Subcutaneous adipose tissue (tissue), 4 donors: ENCODE data around the gene ZNF407. TPM values are rescaled to one million over a fixed set of nuclear protein-coding genes. Genes with fewer than 3 reads are reported as not detected.

Experiments
- CTCF ChIP-seq: fragments of 450-650 bp; IDR thresholded peaks from one replicate; pipeline ENCODE4 v1.5.1; 2016; ENCODE audit warnings: low read depth, mild to moderate bottlenecking, control low read depth, antibody characterized with exemption, moderate library complexity
- total RNA-seq, 4 donors: library from RNA; depleted of rRNA; stranded (reverse); fragments of >200 nt; gene quantifications; one replicate each; pipeline ENCODE4 v1.1.0, GENCODE V29; 2016

Gene ZNF407
- total RNA-seq, 4 donors from 2014 or later, result 16.0 to 24.3 (median 19.6) TPM

GRCh38 chr18:75005626-75006025 lies 408.0 kb downstream of the ZNF407 start:
- no peak for TF ChIP-seq CTCF

- TF ChIP-seq CTCF, result no peak
These were observed 410.5 kb downstream of the ZNF407 start for GRCh38 chr18:75008186-75008585.

- TF ChIP-seq CTCF, result no peak
These were observed 411.6 kb downstream of the ZNF407 start for GRCh38 chr18:75009296-75009695.

- TF ChIP-seq CTCF, result no peak
These were observed 412.2 kb downstream of the ZNF407 start for GRCh38 chr18:75009878-75010277.

- TF ChIP-seq CTCF, result no peak
These were observed 412.6 kb downstream of the ZNF407 start for GRCh38 chr18:75010278-75010677.

- no peak for TF ChIP-seq CTCF
These were observed 413.0 kb downstream of the ZNF407 start for GRCh38 chr18:75010689-75011088.

GRCh38 chr18:75016025-75016717 lies 418.5 kb downstream of the ZNF407 start:
- no peak for TF ChIP-seq CTCF
